ENCODE results near the gene NT5M. TPM values are rescaled to one million over a fixed set of nuclear protein-coding genes. Genes with fewer than 3 reads are reported as not detected.

NT5M gene
- total RNA-seq, 1 experiment from 2014 or later: 4.5 TPM

DNA sequence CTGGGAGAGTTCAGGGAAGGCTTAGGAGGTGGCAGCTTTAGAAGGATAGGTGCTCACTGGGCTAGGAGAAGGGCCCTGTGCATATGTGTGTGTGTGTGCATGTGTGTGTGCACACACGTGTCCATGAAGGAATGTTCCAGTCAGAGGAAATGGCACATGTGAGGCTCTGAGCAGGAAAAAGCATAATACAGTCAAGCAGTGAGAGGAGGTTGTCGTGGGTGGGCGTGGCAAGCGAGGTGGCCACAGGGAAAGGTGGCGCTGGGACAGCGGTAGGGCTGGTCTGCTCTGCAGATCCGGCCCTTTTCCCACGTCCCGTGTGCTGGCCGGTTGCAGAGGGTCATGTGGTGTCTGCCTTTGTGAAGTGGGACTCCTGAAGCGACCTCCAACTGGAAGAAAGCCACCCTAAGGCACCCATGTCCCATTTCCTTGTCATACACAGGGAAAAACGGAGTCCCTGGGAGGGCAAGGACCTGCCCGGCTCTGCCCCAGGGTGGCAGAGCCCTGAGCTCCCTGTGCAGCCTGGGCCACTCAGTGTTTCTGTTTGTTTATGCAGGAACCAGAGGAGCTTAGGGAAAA, 40.1 kb downstream of the NT5M start:
- DNase-seq (ENCODE audit: low read depth): no peak

- DNase-seq (ENCODE audit: low read depth): no peak
These were observed 40.8 kb downstream of the NT5M start for GRCh38 chr17:17343896-17344506.

- DNase-seq (ENCODE audit: low read depth): peak; percentile 13
These were observed 41.5 kb downstream of the NT5M start for GRCh38 chr17:17344507-17345293.

- no peak for DNase-seq (ENCODE audit: low read depth)
These were observed 42.1 kb downstream of the NT5M start for GRCh38 chr17:17345294-17345597.

DNA sequence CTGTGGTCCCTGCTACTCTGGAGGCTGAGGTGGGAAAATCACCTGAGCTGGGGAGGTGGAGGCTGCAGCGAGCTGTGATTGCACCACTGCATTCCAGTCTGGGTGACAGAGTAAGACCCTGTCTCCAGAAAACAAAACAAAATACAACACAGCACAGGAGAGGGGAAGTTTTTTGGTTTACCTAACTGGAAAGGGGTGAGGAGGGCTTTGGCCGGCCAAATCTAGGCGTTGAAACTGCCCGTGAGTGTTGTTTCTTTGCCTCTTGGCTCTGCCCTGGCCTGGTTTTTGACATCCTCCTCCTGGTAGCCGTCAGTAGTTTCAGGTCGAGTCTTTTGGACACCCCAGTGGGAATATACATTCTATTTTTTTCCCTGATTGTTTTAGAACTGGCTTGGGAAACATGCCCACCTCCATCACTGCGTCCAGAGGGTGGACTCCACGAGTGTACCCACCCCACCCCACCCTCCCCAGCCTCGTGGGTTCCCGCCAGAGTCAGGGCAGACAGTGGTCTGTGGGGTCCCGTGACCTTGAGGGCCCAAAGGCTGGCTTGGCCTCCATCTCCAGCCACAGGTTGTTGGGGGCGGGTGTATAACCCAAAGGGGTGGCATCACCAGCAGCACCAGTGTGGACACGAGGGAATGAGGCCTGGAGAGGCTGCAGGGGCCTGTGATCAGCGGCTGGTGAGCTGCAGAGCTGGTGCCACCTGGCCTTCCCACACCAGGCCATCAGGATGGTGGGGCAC, 42.7 kb downstream of the NT5M start:
- DNase-seq (ENCODE audit: low read depth): no peak

DNA sequence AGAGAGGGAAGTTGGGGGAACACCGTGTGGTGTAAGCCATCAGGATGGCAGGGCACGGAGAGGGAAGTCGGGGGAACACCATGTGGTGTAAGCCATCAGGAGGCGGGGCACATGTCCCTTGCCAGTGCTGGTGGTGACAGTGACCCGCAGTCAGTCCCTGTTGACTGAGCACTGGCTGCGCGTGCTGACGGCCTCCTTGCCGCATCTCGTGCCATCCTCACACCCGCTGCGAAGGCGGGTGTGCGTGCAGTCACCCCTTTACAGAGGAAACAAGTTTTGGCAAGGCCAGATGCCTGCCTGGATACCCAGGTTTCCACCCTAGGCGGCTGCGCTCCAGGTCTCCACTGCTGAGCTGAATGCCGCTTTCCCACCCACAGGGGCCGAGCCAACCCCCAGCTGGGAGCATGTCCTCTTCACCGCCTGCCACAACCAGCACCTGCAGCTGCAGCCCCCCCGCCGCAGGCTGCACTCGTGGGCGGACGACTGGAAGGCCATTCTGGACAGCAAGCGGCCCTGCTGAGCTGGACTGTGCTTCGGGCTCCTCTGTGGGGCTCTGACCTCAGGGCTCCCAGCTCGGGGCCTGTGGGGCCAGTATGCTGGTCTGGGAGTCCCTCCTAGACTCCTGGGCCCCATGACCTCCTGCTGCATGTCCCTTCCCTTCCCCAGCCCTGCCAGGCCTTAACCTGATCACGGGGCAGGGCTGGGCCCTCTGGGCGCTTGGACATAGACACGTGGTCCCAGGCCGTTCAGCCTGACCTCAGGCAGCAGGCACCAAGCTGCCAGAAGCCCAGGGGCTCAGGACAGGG, 43.5 kb downstream of the NT5M start:
- DNase-seq (ENCODE audit: low read depth): no peak

GRCh38 chr17:17347234-17347955, 44.2 kb downstream of the NT5M start:
- no peak for DNase-seq (ENCODE audit: low read depth)

- DNase-seq (ENCODE audit: low read depth): no peak
These were observed 45.0 kb downstream of the NT5M start for GRCh38 chr17:17347956-17348871.

GRCh38 chr17:17348872-17349723, 45.9 kb downstream of the NT5M start:
- DNase-seq (ENCODE audit: low read depth): peak; percentile 73

GRCh38 chr17:17349724-17350106, 46.5 kb downstream of the NT5M start:
- DNase-seq (ENCODE audit: low read depth): no peak

GRCh38 chr17:17350491-17351355, 47.5 kb downstream of the NT5M start:
- DNase-seq (ENCODE audit: low read depth): peak; percentile 51

DNA sequence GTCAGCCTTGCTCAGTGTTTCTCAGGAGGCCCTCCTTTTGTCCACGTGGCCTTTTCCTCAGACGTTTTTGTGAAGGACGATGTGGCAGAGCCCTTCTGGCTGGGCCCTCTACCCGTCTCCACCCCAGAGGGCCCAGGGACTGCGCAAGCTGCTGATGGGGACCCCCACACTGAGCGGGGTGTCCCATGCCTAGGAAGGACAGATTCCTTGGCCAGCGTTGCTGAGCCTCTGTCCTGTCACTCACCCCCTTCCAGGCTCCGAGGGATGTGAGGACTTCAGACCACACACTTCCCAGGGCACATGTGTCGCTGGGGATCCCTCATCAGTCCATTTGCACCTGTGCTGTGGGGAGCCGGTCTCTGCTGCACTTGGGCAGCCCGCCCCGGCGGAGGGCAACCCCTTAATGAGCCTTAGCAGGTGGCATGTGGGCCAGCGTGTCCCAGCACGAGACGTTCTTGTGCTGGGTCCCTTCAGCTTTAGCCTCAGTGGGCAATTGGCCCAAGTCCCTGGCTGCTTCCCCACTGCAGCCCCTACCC, 48.3 kb downstream of the NT5M start:
- DNase-seq (ENCODE audit: low read depth): peak; percentile 76

GRCh38 chr17:17351901-17352781, 49.0 kb downstream of the NT5M start:
- peak; percentile 82 for DNase-seq (ENCODE audit: low read depth)

- DNase-seq (ENCODE audit: low read depth): no peak
These were observed 49.9 kb downstream of the NT5M start for GRCh38 chr17:17352836-17353624.

DNA sequence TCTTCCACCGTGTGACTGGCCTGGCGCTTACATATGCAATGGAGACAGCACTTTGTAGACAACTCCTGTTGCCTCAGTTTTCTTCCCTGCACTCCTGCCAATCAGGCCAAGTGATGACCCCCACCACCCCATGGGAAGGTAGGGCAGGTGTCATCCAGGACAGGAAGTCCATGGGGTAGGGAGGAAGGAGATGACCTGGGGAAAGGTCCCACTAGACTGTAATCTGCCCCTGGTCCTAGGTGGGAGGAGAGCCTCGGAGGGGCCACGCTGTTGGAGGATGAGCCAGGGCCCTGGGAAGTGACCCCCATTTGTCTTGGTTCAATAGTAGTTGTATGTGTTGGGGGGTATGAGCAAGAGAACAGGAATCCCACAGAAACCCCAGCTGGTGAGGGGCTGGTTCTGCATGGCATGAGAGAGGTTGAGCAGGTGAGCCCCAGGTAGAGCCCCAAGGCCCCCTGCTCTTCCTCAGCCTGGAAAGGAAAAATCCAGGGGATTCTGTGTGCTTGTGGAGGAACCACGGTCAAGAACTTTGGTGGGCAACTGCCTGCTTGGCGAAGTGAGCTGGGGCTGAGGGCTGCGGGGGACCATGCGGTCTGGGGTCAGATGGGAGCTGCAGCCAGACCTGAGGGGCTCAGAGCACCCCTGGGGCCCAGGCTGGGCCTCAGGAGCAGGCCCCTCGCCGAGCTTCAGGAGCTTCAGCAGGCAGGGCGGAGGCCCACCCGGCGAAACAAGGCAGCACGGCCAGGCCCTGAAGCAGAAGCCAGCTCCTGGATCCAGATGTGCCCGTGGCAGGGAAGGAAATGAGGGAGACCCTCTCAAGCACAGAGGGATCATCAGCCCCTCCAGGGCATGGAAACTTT, 50.7 kb downstream of the NT5M start:
- no peak for DNase-seq (ENCODE audit: low read depth)

Measured in LHCN-M2 (cell line).